ENCODE data around the gene SCARF2. TPM values are rescaled to one million over a fixed set of nuclear protein-coding genes. Genes with fewer than 3 reads are reported as not detected.

The SCARF2 gene
- total and polyA plus RNA-seq, 4 donors, result 0.15 to 2.0 (median 1.7) TPM

DNA sequence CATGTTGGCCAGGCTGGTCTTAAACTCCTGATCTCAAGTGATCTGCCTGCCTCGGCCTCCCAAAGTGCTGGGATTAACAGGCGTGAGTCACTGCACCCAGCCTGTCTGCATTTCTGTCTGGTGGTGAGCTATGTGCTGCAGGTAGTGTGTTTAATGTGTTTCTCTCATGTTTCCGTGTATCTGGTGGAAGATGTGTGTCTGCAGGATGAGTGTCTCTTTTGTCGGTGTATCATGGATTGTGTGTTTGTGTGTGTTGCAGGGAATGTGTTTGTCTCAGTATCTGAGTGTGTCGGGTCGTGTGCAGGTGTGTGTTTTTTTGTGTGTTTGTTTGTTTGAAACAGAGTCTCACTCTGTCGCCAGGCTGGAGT, 16.1 kb downstream of the SCARF2 start (continued):
- TF ChIP-seq, protein P1, sequence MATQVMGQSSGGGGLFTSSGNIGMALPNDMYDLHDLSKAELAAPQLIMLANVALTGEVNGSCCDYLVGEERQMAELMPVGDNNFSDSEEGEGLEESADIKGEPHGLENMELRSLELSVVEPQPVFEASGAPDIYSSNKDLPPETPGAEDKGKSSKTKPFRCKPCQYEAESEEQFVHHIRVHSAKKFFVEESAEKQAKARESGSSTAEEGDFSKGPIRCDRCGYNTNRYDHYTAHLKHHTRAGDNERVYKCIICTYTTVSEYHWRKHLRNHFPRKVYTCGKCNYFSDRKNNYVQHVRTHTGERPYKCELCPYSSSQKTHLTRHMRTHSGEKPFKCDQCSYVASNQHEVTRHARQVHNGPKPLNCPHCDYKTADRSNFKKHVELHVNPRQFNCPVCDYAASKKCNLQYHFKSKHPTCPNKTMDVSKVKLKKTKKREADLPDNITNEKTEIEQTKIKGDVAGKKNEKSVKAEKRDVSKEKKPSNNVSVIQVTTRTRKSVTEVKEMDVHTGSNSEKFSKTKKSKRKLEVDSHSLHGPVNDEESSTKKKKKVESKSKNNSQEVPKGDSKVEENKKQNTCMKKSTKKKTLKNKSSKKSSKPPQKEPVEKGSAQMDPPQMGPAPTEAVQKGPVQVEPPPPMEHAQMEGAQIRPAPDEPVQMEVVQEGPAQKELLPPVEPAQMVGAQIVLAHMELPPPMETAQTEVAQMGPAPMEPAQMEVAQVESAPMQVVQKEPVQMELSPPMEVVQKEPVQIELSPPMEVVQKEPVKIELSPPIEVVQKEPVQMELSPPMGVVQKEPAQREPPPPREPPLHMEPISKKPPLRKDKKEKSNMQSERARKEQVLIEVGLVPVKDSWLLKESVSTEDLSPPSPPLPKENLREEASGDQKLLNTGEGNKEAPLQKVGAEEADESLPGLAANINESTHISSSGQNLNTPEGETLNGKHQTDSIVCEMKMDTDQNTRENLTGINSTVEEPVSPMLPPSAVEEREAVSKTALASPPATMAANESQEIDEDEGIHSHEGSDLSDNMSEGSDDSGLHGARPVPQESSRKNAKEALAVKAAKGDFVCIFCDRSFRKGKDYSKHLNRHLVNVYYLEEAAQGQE (IDR thresholded peaks at IDR 0.05), result no peak
- no peak for TF ChIP-seq YY1 (IDR thresholded peaks at IDR 0.05)

GRCh38 chr22:20420157-20420842, 17.3 kb downstream of the SCARF2 start:
- no peak for TF ChIP-seq JUND (IDR thresholded peaks at IDR 0.05)
- no peak for TF ChIP-seq FOXA1 (IDR thresholded peaks at IDR 0.05)
- TF ChIP-seq MAX (IDR thresholded peaks at IDR 0.05), result no peak
- TF ChIP-seq FOXA2 (IDR thresholded peaks at IDR 0.05), result no peak
- TF ChIP-seq HNF4A (conservative IDR thresholded peaks at IDR 0.05), result no peak
- TF ChIP-seq ZBTB33 (IDR thresholded peaks at IDR 0.05), result no peak
- 94% methylated on average over 11 of the region's 11 CpGs for WGBS
- no peak overlapping the region for H3K27ac ChIP-seq (ENCODE audit: low read depth in 1 of 2, low read length in 2 of 2)

GRCh38 chr22:20419664-20419951, 18.0 kb downstream of the SCARF2 start:
- TF ChIP-seq RAD21 (IDR thresholded peaks at IDR 0.05) (no peak), ATF3 (IDR thresholded peaks at IDR 0.05) (no peak)
- no peak overlapping the region for H3K4me3 ChIP-seq (ENCODE audit: low read depth in 1 of 3, low read length in 3 of 3)
- H3K36me3 ChIP-seq (ENCODE audit: control insufficient read depth in 4 of 4, insufficient read depth in 3 of 4, low read depth in 1 of 4, low read length in 3 of 4), result no peaks in the 10 kb centered on the region
- no peaks in the 10 kb centered on the region for H3K9me3 ChIP-seq (ENCODE audit: control insufficient read depth in 4 of 4, low read length in 3 of 4)
- 94% methylated on average over 2 of the region's 2 CpGs for WGBS
- no peaks in the 10 kb centered on the region for H3K27me3 ChIP-seq (ENCODE audit: control insufficient read depth in 4 of 4, insufficient read depth in 4 of 4, low read length in 3 of 4)
- DNase-seq (ENCODE audit: low spot score), result no peak
- no peak overlapping the region for H3K27ac ChIP-seq (ENCODE audit: low read depth in 1 of 2, low read length in 2 of 2)
- H3K4me1 ChIP-seq (ENCODE audit: control insufficient read depth in 4 of 4, insufficient read depth in 4 of 4, low read length in 3 of 4), result peaks cover 4 to 21% (median 14%) of the 10 kb centered on the region in 4 donors
- H3K9ac ChIP-seq (ENCODE audit: low read depth in 1 of 2, low read length in 2 of 2), result no peak overlapping the region

More at GRCh38 chr22:20420157-20420842, 17.3 kb downstream of the SCARF2 start:
- Histone ChIP-seq H3K27me3 (ENCODE audit: control insufficient read depth in 4 of 4, insufficient read depth in 4 of 4, low read length in 3 of 4) (no peaks in the 10 kb centered on the region), H3K9ac (ENCODE audit: low read depth in 1 of 2, low read length in 2 of 2) (no peak overlapping the region), H3K36me3 (ENCODE audit: control insufficient read depth in 4 of 4, insufficient read depth in 3 of 4, low read depth in 1 of 4, low read length in 3 of 4) (no peaks in the 10 kb centered on the region), H3K9me3 (ENCODE audit: control insufficient read depth in 4 of 4, low read length in 3 of 4) (no peaks in the 10 kb centered on the region), H3K4me3 (ENCODE audit: low read depth in 1 of 3, low read length in 3 of 3) (no peak overlapping the region), H3K4me1 (ENCODE audit: control insufficient read depth in 4 of 4, insufficient read depth in 4 of 4, low read length in 3 of 4) (peaks cover 4 to 22% (median 15%) of the 10 kb centered on the region in 4 donors)
- DNase-seq (ENCODE audit: low spot score), result no peak
